ENCODE measurements around the gene ARPC1A.
"Not testable (repeated sequence)": the region's sequence is repeated elsewhere in the genome, so short reads cannot be mapped to it uniquely, and the experiment has no call there.

Gene ARPC1A

DNA sequence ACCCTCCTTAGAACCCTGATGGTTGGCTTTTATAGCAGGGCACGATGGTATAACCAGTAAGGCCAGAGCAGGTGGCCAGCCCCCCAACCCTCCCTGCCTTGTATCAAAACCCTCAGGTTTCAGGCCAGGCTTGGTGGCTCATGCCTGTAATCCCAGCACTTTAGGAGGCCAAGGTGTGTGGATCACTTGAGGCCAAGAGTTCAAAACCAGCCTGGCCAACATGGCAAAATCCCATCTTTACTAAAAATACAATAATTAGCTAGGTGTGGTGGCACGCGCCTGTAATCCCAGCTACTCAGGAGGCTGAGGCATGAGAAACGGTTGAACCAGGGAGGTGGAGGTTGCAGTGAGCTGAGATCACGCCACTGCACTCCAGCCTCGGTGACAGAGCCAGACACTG lies 3.0 kb upstream of the ARPC1A start:
- DNase-seq: not testable (repeated sequence)

DNA sequence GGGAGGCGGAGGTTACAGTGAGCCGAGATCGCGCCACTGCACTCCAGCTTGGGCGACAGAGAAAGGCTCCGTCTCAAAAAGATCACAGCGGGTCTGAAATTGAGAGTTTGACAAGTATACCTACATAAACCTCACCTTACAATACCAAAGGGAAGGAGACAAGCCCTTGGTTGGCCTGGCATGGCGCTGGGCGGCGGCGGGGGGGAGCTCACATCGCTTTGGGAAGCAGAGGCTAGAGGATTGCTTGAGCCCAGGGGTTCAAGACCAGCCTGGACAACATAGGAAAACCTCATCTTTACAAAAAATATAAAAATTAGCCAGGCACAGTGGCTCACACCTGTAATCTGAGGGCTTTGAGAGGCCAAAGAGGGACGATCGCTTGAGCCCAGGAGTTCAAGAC lies 1.1 kb upstream of the ARPC1A start:
- DNase-seq: no peak

DNA sequence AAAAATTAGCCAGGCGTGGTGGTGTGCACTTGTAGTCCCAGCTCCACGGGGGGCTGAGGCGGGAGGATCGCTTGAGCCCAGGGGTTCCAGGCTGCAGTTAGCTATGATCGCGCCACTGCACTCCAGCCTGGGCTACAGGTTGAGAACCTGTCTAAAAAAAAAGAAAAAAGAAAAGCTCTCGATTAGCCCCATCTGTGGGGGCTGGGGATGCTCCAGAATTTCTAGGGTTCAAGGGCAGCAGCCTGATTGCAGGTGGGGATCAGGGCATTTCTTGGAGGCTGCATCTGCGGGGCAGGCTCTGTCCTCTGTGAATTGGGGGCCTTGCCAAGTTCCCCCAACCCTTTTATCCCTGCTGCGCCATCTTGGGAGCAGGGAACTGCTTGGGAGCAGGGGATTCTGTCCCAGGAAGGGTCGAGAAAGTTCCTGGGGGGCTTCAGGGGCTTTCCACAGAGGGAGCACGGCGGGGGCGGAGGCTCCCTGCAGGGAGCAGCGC lies 651 bp upstream of the ARPC1A start:
- no peak for DNase-seq

DNA sequence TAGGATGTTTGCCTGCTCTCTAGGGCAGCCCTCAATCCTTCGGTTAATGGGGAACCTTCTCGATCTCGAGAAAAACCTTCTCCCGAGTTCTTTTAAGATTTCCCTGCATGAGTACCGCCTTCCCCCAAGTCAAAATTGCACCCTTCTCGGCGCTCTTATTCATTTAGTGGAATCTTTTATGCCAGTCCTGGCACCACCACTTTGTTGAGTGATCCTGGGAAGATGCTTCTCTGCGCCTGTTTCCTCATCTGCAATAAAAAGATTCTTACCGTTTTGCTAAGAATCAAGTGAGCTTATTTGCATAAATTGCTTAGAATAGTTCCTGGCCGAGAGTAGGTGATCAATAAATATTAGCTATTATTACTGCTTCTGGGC lies 697 bp downstream of the ARPC1A start:
- DNase-seq: no peak

DNA sequence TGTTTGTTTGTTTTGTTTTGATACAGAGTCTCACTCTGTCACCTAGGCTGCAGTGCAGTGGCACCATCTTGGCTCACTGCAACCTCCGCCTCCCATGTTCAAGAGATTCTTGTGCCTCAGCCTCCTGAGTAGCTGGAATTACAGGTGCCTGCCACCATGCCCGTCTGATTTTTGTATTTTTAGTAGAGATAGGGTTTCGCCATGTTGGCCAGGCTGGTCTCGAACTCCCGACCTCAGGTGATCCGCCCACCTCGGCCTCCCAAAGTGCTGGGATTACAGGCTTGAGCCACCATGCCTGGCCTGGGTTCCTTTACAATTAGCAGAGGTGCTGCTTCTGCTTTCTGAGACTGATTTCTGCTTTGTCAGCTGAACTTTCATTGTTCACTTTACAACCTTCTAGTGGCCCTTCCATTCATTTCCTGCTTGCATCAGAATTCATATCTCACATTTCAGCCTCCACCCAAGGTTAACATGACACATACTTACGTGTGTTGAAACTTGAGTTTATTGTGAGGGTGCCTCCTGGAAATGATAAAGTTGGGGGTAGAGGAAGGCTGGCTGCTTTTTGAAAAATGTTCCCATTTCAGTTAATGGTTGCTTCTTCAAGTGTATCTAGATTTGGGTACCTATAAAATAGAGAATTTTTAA lies 4.7 kb downstream of the ARPC1A start:
- DNase-seq: not testable (repeated sequence)

DNA sequence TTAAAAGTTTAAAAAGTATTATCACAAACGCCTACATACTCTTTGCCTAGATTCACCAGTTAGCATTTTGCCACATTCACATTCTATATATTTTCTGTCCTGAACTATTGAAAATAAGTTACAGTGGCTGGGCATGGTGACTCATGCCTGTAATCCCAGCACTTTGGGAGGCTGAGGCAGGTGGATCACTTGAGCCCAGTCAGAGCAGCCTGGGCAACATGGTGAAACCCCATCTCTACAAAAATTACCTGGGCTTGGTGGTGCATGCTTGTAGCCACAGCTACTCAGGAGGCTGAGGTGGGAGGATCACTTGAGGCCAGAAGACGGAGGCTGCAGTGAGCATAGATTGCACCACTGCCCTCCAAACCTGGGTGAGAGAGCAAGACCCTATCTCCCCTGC lies 5.3 kb downstream of the ARPC1A start:
- no peak for DNase-seq

DNA sequence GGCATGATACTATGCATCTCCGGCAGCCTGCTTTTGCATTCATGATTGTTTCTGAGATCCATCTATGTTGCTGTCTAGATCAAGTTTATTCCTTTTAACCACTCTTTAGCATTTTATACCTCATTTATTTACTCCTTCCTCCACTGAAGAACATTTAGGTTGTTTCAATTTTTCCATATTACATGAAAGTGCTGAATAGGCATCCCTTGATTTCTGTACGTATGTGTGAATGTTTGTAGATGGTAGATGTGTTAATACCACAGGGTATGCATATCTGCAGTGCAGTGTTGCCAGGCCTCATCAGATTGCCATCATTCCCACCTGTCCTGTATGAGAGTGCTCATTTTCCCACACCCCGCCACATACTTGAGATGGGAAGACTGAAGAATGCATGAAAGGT lies 13.9 kb downstream of the ARPC1A start:
- no peak for DNase-seq

DNA sequence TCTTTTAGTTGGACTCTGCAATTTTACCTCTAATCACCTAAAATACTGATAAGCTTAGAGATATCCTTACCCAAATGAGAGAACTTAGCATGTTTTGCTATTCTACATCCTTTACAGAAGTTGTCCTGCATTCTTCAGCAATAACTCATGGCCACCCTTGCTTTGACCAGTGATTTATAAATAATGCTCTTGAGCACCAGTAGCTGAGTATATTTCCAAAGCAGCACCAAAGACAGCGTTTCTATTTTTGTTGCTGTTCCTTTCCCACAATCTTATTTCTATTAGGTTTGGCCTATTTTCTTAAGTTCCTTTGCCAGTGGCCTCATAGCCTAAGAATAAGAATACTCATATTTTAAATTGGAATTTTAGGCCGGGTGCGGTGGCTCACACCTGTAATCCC lies 15.0 kb downstream of the ARPC1A start:
- no peak for DNase-seq

DNA sequence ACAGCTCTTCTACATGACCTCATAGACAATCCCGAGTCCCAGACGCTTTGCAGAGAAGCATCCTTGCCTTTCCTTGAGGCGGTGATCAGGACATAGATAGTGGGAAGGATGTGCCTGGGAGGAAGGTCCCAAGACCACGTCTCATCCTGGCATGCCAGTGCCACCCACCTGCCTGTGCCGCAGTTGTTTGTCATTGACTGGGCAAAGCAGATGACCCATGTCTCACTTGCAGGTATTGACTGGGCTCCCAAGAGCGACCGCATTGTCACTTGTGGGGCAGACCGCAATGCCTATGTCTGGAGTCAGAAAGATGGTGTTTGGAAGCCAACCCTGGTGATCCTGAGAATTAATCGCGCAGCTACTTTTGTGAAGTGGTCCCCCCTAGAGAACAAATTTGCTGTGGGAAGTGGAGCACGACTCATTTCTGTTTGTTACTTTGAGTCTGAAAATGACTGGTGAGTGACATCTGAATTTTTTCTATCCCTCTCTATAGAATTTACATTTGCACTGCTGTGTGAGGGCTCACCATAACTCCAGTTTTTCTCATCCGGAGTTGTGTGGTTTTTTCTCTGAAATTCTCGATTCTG lies 18.5 kb downstream of the ARPC1A start:
- no peak for DNase-seq

DNA sequence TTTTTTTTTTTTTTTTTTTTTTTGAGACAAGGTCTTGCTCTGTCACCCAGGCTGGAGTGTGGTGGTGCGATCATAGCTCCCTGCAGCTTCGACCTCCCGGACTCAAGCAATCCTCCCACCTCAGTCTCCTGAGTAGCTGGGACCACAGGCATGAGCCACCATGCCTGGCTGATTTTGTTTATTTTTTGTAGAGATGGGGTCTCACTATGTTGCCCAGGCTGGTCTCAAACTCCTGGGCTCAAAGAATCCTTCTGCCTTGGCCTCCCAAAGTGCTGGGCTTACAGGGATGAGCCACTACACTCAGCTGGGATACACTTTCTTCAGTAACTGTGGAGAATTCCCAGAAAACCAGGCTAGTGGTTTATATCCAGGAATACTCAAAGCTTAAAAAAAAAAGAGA lies 24.9 kb downstream of the ARPC1A start:
- not testable (repeated sequence) for DNase-seq

DNA sequence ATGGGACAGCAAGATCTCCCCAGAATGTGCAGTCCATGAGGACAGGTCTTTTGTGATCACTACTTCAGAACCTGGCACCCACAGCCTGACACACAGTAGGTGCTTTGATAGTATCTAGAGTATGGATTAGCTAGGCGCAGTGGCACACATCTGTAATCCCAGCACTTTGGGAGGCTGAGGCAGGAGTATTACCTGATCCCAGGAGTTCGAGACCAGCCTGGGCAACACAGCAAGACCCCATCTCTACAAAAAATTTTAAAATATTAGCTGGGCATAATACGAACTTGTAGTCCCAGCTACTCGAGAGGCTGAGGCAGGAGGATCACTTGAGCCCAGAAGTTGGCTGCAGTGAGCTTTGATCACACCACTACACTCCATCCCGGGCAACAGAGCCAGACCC lies 26.5 kb downstream of the ARPC1A start:
- no peak for DNase-seq

DNA sequence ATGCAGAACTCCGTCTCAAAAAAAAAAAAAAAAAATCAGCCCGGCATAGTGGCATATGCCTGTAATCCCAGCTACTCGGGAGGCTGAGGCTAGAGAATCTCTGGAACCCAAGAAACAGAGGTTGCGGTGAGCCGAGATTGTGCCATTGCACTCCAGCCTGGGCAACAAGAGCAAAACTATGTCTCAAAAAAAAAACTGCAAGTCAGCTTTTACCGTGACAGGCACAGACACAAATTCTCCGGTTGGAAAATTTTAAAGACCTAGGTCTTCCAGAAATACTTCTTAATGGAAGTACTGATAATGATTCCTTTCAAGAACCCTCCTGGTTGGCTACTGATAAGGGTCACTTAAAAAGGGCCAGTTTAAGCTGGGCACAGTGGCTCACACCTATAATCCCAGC lies 29.4 kb downstream of the ARPC1A start:
- no peak for DNase-seq

DNA sequence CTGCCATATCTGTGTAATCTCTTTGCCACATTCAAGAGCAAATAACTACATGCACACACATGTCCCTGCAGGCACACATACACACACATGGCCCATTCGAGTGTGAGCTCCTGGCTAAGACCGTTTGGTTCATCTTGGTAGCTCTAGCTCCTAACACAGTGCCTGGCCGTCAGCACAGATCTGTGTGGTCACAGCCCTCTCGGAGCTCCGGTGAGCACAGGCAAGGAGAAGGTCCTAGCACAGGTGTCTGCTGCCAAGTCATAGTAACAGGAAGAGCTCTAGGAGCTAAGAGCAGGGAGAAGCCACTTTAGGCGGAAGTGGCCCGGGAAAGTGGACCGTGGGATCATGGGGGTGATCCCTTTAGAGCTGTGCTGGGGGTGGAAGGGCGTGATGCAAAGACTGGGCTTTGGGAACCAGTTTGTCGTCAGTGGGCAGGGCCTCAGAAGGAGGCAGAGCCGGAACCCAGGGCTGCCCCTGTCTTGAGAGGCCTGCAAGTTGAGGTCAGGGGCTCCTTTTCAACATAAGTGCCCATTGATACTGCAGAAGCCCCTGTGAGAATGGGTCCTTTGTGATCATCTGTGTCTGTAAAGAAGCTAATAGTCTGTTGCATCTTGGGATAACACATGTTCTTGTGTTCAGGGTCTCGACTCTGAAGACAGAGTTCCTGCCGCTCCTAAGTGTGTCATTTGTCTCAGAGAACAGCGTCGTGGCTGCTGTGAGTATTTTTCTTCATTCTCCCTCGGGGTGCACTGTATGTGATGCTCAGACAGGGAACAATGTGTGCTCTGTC lies 32.2 kb downstream of the ARPC1A start:
- no peak for DNase-seq

DNA sequence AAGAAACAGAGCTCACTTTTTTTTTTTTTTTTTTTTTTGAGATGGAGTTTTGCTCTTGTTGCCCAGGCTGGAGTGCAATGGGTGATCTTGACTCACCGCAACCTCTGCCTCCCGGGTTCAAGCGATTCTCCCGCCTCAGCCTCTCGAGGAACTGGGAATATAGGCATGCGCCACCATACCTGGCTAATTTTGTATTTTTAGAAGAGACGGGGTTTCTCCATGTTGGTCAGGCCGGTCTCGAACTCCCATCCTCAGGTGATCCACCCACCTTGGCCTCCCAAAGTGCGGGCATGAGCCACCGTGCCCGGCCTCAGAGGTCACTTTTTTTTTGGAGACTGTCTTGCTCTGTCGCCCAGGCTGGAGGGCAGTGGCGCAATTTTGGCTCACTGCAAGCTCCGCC lies 32.8 kb downstream of the ARPC1A start:
- not testable (repeated sequence) for DNase-seq

DNA sequence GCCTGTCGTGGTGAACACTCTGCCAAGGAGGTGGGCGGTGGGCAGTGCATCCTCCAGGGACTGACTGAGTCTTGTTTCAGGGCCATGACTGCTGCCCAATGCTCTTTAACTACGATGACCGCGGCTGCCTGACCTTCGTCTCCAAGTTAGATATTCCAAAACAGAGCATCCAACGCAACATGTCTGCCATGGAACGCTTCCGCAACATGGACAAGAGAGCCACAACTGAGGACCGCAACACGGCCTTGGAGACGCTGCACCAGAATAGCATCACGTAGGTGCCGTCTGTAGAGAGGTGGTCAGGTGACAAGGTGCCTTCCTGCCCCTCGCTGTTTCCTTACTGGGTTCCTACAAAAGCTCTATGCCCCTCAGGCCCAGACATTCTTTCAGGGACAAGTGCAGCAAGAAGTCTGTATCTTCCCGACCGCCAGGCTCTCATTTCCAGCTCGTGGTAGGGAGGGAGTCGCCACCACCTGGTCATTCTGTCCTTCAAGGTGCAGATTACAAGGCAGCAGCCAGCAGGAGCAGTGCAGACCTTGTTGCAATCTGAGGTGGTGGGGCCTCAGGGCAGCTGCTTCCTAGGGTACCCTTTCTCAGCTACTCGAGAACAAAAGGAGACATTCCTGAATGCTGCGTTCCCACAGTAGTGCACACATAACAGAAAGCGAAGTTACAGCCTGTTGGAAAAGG lies 33.9 kb downstream of the ARPC1A start:
- no peak for DNase-seq

DNA sequence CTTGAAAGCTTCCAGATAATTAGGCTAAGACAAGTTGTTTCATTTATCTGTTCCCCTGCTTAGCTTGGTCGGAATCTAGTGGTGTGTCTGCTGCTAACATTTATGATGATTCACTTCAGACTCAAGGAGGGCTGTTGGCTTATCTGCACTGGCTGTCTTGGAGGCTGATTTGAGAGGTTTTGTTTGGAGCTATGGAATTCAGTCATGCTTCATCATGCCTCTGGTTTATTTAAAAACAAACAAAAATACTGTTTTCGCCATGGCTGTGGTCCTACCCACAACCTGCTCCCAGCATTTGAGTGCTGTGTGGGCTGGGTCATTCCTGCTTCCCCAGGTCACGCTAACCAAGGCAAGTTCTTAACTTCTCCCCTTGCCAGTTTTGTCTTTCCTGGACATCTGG lies 37.1 kb downstream of the ARPC1A start:
- DNase-seq: no peak

DNA sequence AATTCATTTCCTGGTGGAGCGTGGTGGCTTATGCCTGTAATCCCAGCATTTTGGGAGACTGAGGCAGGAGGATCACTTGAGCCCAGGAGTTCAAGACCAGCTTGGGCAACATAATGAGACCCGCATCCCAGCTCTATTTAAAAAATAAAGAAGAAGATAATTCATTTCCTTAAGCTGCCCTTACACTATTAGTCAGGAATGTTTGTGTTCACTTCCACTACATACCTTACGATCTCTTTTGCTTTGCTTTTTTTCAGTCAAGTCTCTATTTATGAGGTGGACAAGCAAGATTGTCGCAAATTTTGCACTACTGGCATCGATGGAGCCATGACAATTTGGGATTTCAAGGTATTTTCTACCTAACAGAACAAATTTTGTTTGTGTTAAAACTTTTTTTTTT lies 37.6 kb downstream of the ARPC1A start:
- DNase-seq: no peak

DNA sequence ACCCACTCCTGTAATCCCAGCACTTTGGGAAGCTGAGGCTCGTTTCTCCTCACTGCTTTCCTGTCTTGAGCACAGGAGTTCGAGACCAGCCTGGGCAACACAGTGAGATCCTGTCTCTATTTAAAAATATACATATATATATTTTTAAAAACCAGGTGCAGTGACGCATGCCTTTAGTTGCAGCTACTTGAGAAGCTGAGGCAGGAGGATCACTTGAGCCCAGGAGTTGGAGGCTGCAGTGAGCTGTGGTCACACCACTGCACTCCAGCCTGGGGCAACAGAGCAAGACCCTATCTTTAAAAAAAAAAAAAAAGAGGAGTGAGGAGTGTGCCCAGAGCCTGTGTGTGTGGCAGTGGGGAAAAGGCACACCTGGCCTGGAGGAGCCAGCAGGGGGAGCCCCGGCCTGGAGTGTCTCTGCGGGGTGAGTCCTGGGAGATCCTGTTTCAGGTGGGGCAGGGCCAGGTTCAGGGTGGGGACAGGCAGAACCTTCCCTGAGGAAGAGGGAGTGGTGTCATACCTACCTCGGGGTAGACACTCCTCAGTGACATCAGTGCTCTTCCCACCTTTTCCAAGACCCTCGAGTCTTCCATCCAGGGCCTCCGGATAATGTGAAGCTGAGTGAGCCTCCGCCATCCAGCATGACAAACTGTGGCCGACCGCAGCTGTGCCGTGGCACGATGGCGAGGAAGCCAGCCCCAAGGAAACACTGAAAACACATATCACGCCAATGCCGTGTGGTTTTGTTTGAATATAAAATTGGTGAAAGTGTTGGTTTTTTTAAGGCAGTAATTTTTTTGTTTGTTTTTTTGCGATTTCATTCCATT lies 39.8 kb downstream of the ARPC1A start:
- DNase-seq: no peak

DNA sequence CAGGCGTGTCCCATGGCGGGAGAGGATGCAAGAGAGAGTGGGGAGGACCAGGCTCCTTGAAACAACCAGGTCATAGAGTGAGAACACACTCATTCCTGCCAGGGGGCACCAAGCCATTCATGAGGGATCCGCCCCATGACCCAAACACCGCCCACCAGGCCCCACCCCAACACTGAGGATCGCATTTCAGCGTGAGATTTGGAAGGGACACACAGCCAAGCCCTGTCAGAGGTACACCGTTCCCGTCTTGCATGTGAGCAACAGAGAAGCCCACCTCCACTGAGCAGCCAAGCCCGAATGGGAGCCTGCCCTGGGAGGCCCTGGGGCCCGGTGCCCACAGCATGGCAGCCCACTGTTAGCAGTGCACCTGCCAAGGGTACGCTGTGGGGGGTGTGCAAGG lies 40.9 kb downstream of the ARPC1A start:
- DNase-seq: no peak

DNA sequence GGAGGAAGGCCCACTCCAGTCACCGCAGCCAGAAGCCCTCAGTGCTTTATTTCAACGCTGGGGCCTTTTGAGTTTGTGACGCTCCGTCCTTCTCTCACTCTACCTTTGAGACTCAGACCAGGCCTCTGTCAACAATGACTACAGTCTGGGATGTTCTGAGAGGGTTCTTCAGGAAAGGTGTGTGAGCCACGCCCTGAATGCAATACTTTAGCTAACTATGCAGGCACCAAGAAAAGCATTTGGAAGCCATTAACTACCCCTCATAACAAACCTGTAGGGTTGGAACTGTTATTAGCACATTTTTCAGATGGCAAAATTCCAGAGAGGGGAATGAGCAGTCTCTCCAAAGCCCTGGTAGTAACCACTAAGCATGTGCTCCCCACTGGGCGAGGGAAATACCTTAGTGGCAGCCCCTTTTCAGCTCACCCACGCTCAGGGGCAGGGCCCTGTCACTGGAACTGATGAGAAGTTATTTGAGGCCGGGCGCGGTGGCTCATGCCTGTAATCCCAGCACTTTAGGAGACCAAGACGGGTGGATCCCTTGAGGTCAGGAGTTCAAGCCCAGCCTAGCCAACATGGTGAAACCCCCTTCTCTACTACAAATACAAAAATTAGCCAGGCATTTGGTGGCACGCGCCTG lies 43.2 kb downstream of the ARPC1A start:
- no peak for DNase-seq

DNA sequence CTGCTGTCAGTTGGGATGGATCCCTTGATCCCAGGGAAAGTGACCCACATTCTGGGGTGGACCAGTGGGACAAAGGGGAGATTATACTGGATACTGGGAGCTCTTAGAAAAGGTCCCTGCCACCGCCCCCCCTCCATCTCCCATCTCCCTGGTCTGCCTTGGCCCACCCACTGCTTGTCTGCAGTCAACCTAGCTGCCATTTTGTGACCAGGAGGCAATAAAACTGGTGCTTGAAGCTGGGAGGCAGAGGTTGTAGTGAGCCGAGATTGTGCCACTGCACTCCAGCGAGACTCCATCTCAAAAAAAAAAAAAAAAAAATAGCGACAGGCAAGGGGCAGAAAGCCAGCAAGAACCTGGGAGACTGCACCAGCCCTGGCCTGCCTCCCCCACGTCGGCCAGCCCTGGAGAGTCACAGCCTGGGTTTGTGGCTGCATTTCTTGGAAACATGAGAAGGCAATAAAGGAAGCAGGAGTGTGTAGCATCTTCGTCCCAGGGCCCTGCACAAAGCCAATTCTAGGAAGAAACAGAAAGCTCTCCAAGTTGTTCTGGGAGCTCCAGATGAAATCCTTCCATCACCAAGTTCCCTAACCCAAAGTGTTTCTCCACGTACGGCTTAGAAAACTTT lies 44.2 kb downstream of the ARPC1A start:
- DNase-seq: no peak
